Activated naive CD8-positive, alpha-beta T cell treated with anti-CD3 and anti-CD28 coated beads, Interleukin-2, amount 50 U/mL, for 16 hours (primary cell): Measurements from ENCODE around the gene EYS.

Experiments used
- DNase-seq: peaks from one replicate; pipeline ENCODE4 v3.0.0-alpha.2; 2020; ENCODE audit warnings: low read depth, low spot score

The EYS gene

GRCh38 chr6:64326939-64327338, 1380.1 kb downstream of the EYS start:
- no peak for DNase-seq

- no peak for DNase-seq
Observed at GRCh38 chr6:64325093-64325492, 1381.9 kb downstream of the EYS start.

DNA sequence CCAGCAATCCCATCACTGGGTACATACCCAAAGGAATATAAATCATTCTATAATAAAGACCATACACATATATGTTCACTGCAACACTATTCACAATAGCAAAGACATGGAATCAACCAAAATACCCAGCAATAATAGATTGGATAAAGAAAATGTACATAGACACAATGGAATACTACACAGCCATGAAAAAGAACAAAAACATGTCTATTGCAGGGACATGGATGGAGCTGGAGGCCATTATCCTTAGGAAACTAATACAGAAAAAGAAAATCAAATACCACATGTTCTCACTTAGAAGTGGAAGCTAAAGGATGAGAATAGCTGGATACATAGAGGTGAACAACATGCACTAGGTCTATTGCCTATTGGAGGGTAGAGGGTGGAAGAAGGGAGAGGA, 1396.8 kb downstream of the EYS start:
- DNase-seq, result no peak

DNA sequence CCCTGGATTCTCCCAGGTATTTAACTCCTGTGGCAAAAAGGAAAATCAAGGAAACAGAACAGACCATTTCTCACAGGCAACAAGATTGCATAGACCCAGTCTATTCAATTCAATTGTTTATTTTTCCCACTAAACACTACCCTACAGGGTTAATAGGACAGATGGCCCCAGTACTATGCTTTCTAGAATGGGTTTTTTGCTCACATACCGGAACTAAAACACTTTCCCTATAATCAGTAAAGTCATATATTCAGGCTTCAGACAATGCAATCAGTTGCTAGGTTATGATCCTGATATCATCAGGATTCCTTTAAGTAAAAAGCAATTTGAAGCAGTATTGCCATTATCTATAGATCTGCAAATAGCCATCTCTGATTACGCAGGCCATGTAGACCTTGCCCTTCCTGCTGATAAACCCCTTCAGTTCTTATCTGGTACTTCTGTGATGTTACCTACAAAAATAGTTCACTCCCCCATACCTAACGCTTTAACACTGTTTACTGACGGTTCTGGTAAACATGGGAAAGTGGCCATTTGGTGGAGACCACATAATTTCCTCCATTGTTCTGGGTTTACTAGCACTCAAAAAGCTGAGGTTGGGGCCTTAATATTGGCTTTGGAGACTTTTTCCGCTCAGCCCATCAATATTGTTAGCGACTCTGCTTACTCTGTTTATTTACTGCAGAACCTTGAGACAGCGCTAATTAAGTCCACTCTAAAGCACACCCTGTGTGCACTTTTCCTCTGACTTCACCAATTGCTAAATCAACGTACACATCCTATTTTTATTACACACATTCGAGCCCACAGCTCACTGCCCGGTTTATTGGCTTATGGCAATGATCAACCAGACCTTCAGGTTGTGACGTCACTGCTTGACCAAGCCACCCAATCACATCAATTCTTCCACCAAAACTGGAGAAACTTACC, 1405.5 kb downstream of the EYS start:
- no peak for DNase-seq

- no peak for DNase-seq
Observed at GRCh38 chr6:64299176-64299575, 1407.8 kb downstream of the EYS start.

DNA sequence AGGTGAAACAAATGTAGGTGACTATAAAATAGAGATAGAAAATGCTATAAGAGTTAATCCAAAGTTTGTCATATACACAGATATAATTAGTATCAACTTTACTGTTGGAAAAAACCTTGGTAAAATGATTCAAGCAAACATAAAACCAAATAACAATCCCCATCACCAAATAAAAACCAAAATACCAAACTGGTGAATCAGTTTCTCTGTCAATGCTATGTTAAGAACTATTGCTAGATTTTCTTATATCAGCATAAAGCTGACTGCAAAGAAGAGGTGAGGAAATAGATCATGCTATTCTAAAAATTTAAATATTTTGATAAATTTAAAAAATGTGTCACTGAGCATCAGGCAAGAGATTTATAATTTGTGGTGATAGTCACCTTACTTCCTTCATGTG, 1413.0 kb downstream of the EYS start:
- DNase-seq, result no peak

DNA sequence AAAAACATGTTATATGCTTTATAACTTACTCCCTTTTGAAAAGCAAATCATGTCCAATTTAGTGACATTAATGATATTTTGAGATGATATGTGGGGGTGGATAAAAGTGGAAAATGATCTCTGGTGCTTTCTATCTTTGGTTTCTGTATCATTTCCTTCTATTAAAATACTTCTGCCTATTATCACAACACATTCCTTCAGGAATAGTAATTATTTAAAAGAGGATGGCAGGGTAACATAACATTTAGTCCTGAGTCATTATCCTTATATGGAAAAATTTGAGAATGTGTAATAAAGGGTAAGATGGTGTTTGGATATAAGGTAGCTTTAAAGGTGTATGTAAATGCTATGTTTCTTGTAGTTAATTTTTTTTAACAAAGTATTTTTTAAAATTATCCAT, 1413.7 kb downstream of the EYS start:
- DNase-seq, result no peak

- DNase-seq, result no peak
Observed at GRCh38 chr6:64290867-64291266, 1416.2 kb downstream of the EYS start.

DNA sequence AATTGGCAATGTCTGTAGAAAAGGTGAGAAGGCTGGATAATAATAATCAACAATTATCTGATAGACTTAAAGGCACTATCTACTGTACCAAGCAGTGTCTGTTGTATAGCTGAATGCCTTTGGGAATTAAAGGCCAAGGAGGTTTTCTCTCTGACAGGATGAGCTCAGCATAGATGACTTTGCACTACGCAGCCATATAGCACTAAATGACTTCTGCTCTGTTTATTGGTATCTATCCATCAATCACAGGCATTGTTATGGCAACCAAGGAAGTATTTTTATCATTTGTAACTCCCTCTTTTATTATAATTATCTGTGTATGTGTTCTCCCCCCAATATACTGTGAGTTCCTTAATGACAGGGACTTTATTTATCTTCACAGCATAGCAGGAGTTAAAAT, 1417.1 kb downstream of the EYS start:
- DNase-seq, result no peak

- no peak for DNase-seq
Observed at GRCh38 chr6:64288351-64288750, 1418.7 kb downstream of the EYS start.

GRCh38 chr6:64281167-64281566, 1425.9 kb downstream of the EYS start:
- DNase-seq, result no peak

GRCh38 chr6:64280569-64280968, 1426.5 kb downstream of the EYS start:
- no peak for DNase-seq

- DNase-seq, result no peak
Observed at GRCh38 chr6:64270083-64270482, 1436.9 kb downstream of the EYS start.

GRCh38 chr6:64266351-64266821, 1440.6 kb downstream of the EYS start:
- DNase-seq, result no peak

- no peak for DNase-seq
Observed at GRCh38 chr6:64263778-64264177, 1443.2 kb downstream of the EYS start.

GRCh38 chr6:64259372-64259771, 1447.7 kb downstream of the EYS start:
- no peak for DNase-seq

- DNase-seq, result no peak
Observed at GRCh38 chr6:64258752-64259151, 1448.3 kb downstream of the EYS start.

DNA sequence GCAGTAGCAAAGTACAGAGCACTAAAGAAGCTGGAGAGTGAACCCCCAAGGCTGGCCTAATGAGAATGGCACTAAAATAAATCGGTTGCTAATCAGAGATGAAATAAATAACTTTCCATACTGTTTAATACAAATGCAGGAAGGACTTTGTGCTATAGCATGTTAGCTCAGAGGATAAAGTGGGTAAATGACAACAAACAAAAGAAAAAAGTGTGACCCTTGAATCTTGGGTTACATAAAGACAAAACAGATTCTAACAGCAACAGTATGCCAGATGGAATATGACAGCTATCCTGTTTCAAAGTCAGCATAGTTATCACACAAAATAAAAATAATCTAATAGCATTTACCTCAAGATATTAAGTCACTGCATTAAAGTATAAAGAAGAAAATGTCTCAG, 1448.7 kb downstream of the EYS start:
- DNase-seq, result no peak

GRCh38 chr6:64257586-64257985, 1449.4 kb downstream of the EYS start:
- DNase-seq, result no peak

- no peak for DNase-seq
Observed at GRCh38 chr6:64256483-64256882, 1450.5 kb downstream of the EYS start.

DNA sequence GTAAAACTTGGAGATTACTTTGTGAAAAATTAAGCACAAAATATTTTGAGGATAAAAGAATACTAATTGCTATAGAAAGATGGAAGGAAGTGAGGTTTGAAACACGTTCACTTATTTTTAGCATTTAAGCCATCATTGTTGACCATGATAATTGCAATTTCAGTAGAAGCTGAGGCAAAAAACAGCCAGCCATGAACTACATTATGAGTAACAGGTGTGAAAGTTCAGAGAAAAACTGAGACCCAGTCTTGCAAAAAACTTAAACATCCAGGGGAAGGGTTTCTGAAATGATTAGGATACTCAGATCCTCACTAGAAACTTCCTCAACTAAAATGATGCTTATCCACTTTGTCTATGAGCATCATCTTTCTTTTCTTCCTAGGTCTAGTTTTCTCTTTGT, 1452.0 kb downstream of the EYS start:
- no peak for DNase-seq

DNA sequence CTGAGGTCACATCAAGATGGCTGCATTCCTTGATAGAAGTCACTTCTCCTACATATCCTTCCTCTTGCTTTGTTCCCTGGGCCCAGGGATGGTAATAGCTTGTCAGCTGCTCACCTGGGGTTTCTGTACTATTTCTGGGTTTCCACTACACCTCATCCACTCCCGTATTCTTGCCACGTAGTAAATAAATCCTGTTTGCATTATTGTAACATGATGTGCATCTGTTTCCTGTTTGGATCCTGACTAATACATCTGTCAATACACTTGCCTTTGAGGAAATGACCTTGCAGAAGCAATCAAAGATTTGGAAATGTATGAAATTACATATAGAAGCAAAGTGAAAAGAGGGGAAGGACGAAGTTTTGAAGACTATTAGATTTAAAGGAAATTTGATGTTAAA, 1452.5 kb downstream of the EYS start:
- no peak for DNase-seq

DNA sequence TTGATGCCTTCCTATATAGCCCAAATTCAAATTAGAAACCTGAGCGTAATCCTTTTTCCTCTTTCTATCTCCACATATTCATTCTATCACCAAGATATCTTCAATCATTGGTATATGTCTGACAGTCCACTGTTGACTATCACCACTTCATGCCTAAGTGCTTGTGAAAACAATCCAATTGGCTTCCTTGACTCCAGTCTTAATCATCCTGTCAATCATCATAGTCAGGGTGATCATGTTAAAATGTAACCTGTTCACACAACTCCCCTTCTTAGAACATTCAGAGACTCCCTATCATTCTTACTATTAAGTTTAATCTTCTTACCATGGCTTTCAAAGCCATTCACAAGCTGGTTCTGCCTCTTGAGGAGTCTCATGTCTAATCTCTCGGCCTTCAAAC, 1454.8 kb downstream of the EYS start:
- no peak for DNase-seq

DNA sequence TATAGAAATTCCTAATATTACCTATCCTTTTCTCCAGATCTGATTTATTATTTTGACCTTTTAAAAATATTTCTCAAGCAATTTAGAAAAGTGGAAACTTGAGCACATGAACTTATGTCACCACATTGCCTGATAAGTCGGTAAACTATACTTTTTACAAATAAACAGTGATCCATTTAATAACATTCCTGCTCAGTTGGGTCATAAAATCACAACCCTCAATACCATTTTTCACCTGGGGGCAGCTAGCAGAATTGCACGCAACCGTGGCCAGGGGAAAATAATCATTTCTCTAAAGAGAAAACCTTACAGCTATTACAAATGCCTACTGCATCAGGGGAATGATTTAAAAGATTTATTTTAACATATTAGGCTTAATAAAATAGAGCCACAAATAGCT, 1456.9 kb downstream of the EYS start:
- no peak for DNase-seq
